ENCODE measurements around the gene CAND2.

CAND2 gene

DNA sequence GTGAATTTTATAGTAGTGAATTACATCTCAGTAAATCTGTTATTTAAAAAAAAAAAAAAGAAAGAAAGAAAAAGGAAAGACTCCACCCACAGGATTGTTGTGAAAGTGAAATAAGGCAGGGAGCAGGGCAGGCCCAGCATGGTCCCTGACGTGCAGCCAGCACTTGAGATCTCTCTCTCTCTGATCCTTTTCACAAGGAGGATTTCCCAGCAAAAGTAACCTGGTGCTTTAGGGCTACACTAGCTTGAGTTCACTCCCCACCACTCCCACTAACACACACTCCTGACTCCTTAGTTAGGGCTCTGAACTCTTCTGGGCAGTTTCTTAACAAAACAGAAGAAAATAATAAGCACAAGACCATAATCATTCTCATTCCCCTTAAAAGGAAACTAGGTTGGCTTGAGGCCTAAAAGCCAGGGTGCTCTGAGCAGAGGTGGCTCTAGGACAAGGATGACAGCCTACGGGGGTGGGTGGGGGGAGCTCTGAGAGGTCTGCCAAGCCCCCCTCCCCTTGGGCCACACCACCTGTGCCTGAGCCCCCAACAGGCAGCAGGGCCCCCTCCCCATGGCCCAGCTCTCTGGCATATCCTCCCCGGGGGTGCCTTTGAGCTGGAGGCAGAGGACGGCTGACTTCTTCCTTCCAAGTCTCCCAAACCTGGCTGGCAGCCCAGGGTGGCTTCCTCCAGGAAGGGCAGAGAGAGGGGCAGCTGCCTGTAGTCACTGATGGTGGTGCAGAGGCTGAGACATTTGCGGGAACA is 38.3 kb upstream of the CAND2 start:
- DNase-seq (ENCODE audit: low read depth, low spot score) = no peak
- H3K4me3 ChIP-seq (ENCODE audit: low read depth, low read length) = no peak overlapping the region
- TF ChIP-seq, protein P1, sequence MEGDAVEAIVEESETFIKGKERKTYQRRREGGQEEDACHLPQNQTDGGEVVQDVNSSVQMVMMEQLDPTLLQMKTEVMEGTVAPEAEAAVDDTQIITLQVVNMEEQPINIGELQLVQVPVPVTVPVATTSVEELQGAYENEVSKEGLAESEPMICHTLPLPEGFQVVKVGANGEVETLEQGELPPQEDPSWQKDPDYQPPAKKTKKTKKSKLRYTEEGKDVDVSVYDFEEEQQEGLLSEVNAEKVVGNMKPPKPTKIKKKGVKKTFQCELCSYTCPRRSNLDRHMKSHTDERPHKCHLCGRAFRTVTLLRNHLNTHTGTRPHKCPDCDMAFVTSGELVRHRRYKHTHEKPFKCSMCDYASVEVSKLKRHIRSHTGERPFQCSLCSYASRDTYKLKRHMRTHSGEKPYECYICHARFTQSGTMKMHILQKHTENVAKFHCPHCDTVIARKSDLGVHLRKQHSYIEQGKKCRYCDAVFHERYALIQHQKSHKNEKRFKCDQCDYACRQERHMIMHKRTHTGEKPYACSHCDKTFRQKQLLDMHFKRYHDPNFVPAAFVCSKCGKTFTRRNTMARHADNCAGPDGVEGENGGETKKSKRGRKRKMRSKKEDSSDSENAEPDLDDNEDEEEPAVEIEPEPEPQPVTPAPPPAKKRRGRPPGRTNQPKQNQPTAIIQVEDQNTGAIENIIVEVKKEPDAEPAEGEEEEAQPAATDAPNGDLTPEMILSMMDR (IDR thresholded peaks at IDR 0.05; ENCODE audit: insufficient read depth, low read length, missing control alignments) = no peak
- CTCF ChIA-PET = interaction anchor here (0.9 to 1.3 kb wide), 4 partner anchors 38 to 94 kb away, joined by 3 to 5 read pairs (median 4); no protein-coding TSS in a partner anchor
- POLR2A ChIA-PET = no interaction called here

DNA sequence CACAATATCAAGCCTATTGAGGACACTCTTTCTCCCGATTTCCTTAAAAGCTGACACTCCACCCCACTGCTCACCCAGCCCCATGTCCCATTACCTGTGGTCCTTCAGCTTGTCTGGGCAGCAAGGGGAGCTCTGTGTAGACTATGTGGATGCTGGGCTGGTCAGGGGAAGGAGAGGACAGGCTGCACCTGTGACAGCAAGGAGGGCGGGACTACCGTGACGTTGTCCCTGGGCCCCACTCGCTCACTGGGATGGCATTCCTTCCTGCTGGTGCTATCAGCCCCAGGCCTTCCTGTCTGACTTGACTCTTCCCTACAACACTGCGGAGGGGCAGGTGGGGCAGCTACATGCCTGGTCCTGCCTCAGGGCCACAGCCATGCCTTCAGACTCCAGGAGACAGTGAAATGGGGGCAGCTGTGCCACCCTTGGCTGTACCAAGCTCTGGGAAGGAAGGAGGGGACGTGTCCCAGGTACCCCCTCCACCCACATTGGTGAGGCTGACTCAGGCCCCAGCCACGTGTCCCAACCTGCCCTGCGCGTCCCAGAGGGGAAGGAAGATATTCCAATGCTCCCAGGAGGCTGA is 37.3 kb upstream of the CAND2 start, which contains the start of gene TMEM40:
TMEM40 (minus strand) TSS at position 163 of the 583 bp plus-strand sequence. CDS start 9,427 bp downstream, outside the sequence.
- DNase-seq (ENCODE audit: low read depth, low spot score) = no peak
- POLR2A ChIA-PET = no interaction called here
- TF ChIP-seq, protein P1 (IDR thresholded peaks at IDR 0.05; ENCODE audit: insufficient read depth, low read length, missing control alignments) = no peak
- no peak within 1 kb of the TSS for H3K4me3 ChIP-seq (ENCODE audit: low read depth, low read length)
- CTCF ChIA-PET = interaction anchor here (0.9 to 1.3 kb wide), 4 partner anchors 15 to 93 kb away, joined by 3 to 5 read pairs (median 4); no protein-coding TSS in a partner anchor

DNA sequence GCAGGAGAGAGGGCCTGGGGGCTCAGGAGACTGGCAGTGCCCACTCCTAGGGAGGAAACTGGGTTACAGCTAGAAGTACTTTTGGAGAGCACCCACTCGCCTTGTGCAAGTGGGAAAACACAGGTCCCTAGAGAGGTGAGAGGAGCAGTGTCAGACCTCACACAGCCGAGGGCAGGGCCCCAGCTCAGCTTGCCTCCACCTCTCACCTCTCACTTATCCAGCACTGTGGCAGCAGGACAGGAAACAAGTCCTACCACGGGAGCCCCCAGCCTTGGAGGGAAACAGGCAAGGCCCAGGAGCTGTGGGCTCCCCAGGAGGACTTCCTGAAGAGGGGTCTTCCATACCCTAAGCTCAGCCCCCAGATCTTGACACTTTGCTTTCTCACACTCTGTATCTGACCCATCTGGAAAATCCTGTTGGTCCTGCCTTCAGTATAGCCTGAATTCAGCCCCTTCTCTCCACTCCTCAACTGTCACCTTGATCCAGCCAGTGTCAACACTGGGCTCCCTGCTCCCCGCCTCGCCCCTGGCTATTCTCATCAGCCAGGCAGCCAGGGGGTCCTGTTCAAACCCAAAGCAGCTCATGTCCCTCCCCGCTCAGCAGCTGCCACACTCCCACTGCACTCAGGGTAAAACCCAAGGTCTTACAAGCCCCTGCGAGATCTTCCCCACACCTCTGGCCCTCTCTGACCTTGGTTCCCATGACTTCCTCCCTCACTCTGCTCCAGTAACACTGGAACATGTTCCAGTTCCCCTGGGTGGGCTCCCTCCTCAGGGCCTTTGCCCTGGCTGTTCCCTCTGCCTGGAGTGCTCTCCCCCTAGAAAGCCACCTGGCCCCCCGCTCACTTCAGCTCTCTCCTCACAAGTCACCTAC is 36.6 kb upstream of the CAND2 start:
- H3K4me3 ChIP-seq (ENCODE audit: low read depth, low read length) = no peak overlapping the region
- TF ChIP-seq, protein P1 (IDR thresholded peaks at IDR 0.05; ENCODE audit: insufficient read depth, low read length, missing control alignments) = no peak
- CTCF ChIA-PET = interaction anchor here (0.9 to 1.3 kb wide), 3 partner anchors 16 to 92 kb away, joined by 3 to 5 read pairs (median 4); no protein-coding TSS in a partner anchor
- no peak for DNase-seq (ENCODE audit: low read depth, low spot score)
- POLR2A ChIA-PET = no interaction called here

DNA sequence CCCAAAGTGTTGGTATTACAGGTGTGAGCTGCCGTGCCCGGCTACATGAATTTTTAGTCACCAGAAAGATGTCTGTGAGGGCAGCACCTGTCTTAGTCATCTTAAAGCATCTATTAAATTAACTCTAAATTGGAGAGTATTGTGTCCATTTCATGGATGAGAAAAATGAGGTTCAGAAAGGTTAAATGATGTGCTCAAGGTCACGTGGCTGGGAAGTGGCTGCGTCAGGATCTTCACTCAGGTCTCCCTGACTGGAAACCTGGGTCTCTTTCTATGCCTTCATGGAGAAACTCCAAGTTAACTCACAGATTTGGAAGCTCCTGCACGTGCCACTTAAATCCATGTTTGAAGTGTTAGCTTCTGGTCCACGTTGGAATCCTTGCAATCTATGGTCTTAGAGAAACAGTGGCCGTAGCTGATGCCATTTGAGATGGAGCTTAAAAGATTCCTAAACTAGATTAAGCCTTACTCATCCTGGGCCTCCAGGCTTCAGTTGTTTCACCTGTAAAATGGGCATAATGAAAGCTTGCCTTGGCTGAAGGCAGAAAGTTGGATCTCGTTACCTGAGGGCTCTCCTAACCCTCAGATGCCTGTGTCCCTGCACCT is 32.2 kb upstream of the CAND2 start:
- no peak overlapping the region for H3K4me3 ChIP-seq (ENCODE audit: low read depth, low read length)
- CTCF ChIA-PET = interaction anchor here (0.6 to 3.9 kb wide), 5 partner anchors 10 to 285 kb away, joined by 3 to 23 read pairs (median 3); no protein-coding TSS in a partner anchor
- TF ChIP-seq, protein P1 (IDR thresholded peaks at IDR 0.05; ENCODE audit: insufficient read depth, low read length, missing control alignments) = no peak
- no peak for DNase-seq (ENCODE audit: low read depth, low spot score)
- POLR2A ChIA-PET = interaction anchor here (0.7 kb wide), 1 partner anchor 172 kb away, joined by 3 read pairs; no protein-coding TSS in a partner anchor

DNA sequence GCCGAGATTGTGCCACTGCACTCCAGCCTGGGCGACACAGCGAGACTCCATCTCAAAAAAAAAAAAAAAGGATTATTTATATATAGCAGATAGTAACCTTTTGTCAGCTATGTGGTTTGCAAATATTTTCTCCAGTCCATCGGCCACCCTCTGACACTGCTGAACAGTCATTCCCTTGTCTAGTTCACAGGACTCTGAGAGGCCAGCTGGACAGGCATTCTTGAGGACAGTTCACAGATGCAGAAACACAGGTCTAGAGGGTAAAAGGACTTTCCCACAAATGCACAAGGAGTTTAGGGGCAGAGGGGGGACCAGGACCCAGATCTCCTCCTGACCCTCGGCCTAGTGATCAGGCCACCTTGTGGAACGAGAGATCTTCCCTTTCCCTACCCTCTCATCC is 29.9 kb upstream of the CAND2 start:
- DNase-seq (ENCODE audit: low read depth, low spot score) = no peak
- no peak overlapping the region for H3K4me3 ChIP-seq (ENCODE audit: low read depth, low read length)
- TF ChIP-seq, protein P1 (IDR thresholded peaks at IDR 0.05; ENCODE audit: insufficient read depth, low read length, missing control alignments) = no peak
- POLR2A ChIA-PET = no interaction called here
- CTCF ChIA-PET = interaction anchor here (0.6 to 3.9 kb wide), 3 partner anchors 13 to 43 kb away, joined by 3 to 23 read pairs (median 7); no protein-coding TSS in a partner anchor
